GM11168 (cell line): ENCODE data around the gene COL15A1.

Experiments
- in situ Hi-C: fragments of 300-500 bp; cut with MboI; formaldehyde crosslinking; loops from one replicate; pipeline ENCODE4 v1.12.0; 2022; ENCODE audit warnings: low sequenced_read_pairs; ENCODE audit not compliant: unreplicated experiment

The COL15A1 gene

DNA sequence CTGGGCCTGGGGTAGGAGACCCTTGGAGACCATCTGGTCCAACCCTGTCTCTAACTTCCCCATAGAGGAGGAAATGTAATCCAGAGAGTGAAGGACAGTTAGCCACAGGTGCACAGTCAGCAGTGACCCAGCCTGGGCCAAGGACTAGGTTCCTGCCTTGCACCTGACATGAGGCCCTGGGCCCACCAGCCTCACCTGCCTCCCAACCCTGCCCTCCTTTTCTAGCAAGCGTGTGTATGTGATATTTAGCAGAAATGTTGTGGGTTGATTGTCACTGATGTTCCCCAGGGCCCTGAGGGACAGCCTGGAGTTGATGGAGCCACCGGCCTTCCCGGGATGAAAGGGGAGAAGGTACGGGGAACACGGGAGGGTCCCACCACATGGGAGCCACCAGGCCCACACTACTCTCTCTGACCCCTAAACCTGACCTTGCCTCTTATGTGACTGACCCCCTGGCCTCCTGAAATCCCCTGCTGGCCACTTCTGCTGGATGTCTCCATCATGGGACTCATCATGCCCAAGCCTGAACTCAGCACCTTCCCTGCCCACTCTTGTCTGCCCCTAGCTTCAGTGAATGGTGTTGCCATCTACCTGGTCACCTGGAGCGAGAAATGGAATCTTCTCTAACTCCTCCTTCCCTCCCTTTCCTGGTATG is 82.0 kb downstream of the COL15A1 start:
- in situ Hi-C loops, result no loop called here

DNA sequence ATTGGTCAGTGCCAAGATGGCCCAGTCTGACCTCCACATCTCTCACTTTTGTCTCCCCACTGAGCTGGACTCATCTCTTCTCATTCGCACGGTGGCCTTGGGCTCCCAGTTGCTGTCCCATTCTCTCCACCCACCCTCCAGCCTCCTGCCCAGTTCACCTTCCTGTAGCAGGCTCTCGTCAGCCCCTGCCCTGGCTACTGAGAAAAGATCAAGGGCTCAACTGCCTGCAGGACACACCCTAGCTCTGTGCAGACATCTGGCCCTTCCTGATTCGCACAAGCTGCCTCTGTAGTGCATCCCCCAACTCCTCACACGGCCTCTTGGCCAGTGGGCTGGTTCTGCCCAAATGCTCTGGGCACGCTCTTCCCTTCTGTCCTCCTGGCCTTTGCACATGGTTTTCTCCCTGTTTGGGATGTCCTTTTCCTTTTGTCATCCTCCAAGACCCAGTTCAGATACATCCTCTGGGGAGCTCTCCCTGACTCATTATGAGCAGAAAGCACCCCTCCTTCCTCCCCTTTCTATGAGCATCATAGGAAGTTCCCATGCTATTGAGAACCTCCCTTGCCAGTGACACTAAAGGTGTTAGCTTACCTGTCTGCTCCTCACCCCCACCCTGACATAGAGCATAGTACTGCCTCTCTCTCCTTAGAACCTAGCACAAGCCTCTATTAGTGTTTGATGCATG is 82.7 kb downstream of the COL15A1 start:
- in situ Hi-C loops, result no loop called here

DNA sequence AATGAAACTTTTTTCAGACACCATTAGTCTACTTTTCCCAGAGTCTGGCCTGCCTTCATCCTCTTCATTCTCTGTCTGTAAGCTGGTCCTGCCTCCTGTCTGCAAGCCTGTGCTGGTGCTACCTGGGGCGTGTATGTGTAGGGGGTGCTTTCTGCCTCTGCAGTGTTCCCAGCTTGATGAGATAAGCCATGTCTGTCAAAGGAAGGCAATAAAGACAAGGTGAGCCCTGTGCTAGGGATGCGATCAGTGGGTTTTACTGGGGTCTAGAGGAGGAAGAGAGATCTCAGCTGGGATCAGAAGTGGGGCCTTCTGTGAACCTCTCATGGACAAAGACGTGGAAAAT is 83.2 kb downstream of the COL15A1 start:
- in situ Hi-C loops, result no loop called here

- in situ Hi-C loops, result no loop called here
These were observed 83.7 kb downstream of the COL15A1 start for GRCh38 chr9:99027443-99027842.

- in situ Hi-C loops, result no loop called here
These were observed 85.5 kb downstream of the COL15A1 start for GRCh38 chr9:99029083-99029645.

GRCh38 chr9:99030092-99030511 is 86.4 kb downstream of the COL15A1 start:
- in situ Hi-C loops, result no loop called here

GRCh38 chr9:99030610-99031109 is 87.0 kb downstream of the COL15A1 start:
- in situ Hi-C loops, result no loop called here

GRCh38 chr9:99031319-99031718 is 87.6 kb downstream of the COL15A1 start:
- in situ Hi-C loops, result no loop called here

DNA sequence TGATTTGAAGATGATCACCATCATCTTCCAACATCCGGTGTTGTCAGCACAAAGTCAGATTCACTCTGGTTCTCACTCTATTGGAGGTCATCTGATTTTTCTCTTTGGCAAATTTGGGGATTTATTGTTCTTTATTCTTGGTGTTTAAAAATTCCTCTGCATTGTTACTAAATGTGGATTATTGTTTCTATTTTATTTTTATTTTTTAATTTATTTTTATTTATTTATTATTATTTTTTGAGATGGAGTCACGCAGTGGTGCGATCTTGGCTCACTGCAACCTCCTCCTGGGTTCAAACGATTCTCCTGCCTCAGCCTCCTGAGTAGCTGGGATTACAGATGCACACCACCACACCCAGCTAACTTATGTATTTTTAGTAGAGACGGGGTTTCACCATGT is 88.3 kb downstream of the COL15A1 start:
- in situ Hi-C loops, result no loop called here

GRCh38 chr9:99034149-99034548 is 90.4 kb downstream of the COL15A1 start:
- in situ Hi-C loops, result no loop called here

DNA sequence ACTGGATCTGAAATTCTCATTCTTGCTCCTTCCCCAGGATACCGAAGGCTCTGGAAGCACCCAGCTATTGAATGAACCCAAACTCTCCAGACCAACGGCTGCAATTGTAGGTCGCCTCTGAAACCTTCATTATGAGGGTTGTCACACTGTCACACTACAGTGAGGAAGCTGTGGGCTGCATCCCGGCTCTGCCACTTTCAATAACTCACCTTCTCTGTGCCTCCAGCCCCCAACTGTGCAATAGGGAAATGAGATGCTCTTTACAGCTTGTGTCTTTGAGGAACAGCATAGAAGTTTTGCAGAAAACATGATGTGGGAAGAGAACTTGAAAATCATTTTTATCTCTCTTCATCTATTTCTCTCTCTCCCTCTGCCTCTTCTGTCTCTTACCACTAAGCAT is 91.6 kb downstream of the COL15A1 start:
- in situ Hi-C loops, result no loop called here

DNA sequence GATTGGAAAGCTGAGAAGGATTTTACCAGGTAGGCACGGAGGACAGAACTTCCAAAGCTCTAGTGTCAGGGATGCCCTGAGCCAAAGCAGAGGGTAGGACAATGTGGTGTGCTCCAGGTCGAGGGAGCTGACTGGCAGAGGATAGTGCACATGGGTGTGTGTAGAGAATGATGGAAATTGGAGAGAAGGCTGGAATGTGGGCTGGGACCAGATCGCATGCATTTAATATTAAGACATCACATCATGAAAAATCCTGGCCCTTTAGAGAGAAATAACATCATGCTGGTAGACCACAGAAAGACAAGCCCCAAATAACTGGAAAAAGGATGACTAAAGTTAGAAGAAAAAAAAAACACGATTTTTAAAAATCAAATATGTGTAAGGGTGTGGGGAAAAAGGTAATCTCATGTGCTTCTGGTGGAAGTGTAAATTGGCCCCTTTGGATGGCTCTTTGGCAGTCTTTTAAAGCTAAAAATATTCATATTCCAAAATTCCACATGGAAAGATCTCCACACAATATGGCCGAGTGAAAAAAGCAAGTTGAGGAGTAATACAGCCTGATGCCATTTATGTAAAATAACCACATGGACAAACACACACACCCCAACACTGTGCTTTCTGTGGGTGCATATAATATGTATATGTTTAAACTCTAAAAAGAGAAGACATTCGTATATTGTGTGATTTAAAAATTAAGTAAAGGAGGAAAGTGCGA is 94.2 kb downstream of the COL15A1 start:
- in situ Hi-C loops, result no loop called here

GRCh38 chr9:99038484-99038820 is 94.7 kb downstream of the COL15A1 start:
- in situ Hi-C loops, result no loop called here

- in situ Hi-C loops, result no loop called here
These were observed 95.9 kb downstream of the COL15A1 start for GRCh38 chr9:99039505-99040182.

- in situ Hi-C loops, result no loop called here
These were observed 96.7 kb downstream of the COL15A1 start for GRCh38 chr9:99040251-99040900.

- in situ Hi-C loops, result no loop called here
These were observed 97.3 kb downstream of the COL15A1 start for GRCh38 chr9:99040911-99041582.

DNA sequence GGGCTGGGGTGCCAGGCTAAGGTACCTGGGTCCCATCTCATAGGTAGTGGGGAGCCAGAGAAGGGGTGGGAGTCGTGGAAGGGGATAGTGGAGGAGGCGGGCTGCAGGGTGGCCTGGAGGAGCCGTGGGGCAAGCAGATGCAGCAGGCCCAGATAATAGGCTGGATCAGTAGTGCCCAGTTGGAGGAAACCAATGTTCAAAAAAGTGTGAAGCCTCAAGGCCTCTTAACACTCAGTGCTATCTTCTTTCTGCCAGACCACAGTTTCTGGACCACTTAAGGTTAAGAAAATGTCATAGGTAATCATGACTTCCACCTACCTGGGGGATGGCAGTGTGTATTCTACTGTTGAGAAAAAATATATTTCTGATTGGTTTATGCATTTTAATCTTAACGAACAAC is 97.9 kb downstream of the COL15A1 start:
- in situ Hi-C loops, result no loop called here

GRCh38 chr9:99042620-99043019 is 98.9 kb downstream of the COL15A1 start:
- in situ Hi-C loops, result no loop called here

DNA sequence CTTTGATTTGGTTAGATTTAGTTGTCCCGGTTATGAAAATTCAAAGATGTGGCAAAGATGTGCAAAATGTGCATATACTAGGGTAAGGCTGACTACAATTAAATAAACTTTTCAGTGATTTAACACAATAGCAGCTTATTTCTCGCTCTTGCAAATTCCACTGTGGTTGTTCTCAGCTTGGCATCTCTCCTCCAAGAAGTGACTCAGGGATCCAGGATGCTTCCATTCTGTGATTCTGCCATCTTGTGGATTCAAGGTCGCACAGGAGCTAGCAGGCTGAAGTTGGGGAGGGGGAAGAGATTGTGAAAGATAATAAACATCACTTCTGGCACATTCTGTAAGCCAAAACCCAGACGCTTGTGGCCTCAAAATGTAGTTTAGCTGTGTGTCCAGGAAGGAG is 101.1 kb downstream of the COL15A1 start:
- in situ Hi-C loops, result no loop called here

DNA sequence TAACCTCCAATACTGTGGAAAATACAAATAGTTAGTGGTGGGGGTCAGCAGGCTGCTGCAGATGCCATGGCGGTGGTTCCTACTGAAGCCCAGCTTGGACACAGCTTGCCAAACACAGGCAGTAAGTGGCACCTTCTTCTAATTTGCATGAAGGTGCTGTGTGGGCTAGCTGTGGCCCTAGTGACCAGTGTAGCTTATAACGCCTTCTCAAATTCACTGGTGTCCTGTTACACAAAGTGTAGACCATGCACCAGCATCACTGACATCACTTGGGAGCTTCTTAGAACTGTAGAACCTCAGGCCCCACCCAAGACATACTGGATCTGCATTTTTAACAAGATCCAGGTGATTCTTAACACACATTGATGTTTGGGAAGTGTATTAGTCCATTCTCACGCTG is 102.4 kb downstream of the COL15A1 start:
- in situ Hi-C loops, result no loop called here
